ES-I3 (cell line): ENCODE measurements around the gene DRG2.

Source experiments
- H3K36me3 ChIP-seq: 2 replicates; pipeline ENCODE4 v1.6.1; 2013; ENCODE audit warnings: mild to moderate bottlenecking, low read length, control low read depth, moderate library complexity; ENCODE audit not compliant: insufficient read depth
- H3K4me1 ChIP-seq: 2 replicates; pipeline ENCODE4 v1.6.1; 2013; ENCODE audit warnings: mild to moderate bottlenecking, control low read depth, low read length; ENCODE audit not compliant: insufficient read depth
- H3K9ac ChIP-seq: 2 replicates; pipeline ENCODE4 v1.6.1; 2013; ENCODE audit warnings: low read depth, mild to moderate bottlenecking, low read length, moderate library complexity
- H3K9me3 ChIP-seq: 2 replicates; pipeline ENCODE4 v1.6.1; 2013; ENCODE audit warnings: mild to moderate bottlenecking, low read length, moderate library complexity; ENCODE audit not compliant: control insufficient read depth, insufficient read depth

Gene DRG2

DNA sequence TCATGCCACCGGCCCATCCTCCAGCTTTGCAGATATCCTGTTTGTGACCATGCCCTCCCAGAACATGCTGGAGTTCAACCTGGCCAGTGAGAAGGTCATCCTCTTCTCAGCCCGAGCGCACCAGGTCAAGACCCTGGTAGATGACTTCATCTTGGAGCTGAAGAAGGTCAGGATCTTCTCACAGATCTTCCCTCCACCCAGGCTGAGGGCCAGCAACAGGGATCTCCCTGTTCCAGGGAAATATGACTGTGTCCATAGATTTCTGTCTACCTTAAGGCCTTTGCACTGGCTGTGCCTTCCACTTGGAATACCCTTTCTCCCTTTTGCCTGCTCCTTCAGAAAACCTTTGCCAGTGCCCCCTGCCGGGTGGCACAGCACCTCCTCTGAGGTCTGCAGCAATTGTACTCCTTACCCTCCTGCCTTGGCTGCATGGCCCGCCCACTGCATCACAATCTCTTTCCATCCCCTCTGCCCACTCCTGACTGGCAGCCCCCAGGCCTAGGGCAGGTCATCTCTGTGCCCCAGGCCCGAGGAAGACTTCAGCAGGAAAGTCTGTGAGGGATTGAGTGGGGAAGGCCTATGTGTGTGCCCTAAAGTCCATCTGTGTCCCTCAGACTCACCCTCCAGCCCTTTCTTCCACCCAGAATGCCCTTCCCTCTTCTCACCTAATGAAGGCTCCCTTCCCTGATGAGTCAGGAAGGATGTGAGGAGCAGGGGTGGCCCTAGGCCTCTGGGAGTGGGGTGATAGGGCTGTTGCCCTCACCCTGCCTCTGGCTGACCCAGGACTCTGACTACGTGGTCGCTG is 68.6 kb downstream of the DRG2 start:
- peaks cover 7% of the 10 kb centered on the region; the same call in 1 of the 2 replicates for H3K4me1 ChIP-seq

DNA sequence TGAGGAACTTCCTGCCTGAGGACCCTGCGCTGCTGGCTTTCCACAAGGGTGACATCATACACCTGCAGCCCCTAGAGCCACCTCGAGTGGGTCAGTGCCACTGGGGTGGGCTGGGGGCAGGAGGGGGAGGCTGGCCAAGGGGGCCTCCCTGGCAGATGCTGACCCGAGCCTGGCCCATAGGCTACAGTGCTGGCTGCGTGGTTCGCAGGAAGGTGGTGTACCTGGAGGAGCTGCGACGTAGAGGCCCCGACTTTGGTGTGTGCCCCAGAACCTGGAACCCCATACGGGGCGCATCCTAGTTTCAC is 69.2 kb downstream of the DRG2 start:
- Histone ChIP-seq H3K9me3 (no peaks in the 10 kb centered on the region), H3K9ac (no peak overlapping the region), H3K36me3 (no peaks in the 10 kb centered on the region), H3K4me1 (peaks cover 7% of the 10 kb centered on the region; the same call in 1 of the 2 replicates)

More for the DNA sequence above, 68.6 kb downstream of the DRG2 start:
- Histone ChIP-seq H3K36me3 (no peaks in the 10 kb centered on the region), H3K9ac (no peak overlapping the region), H3K9me3 (no peaks in the 10 kb centered on the region)
